Testis (tissue), 3 donors: ENCODE measurements around the gene ANKRD31. TPM values are rescaled to one million over a fixed set of nuclear protein-coding genes. Genes with fewer than 3 reads are reported as not detected.
"Not testable (repeated sequence)": the region's sequence is repeated elsewhere in the genome, so short reads cannot be mapped to it uniquely, and the experiment has no call there.

Experiments used
- DNase-seq: peaks from one replicate; pipeline ENCODE4 v3.0.0-alpha.2; 2019
- H3K27ac ChIP-seq, 2 donors: fragments of 200-600 bp; sonication (generic); one replicate each; pipeline ENCODE4 v1.5.1; 2019
- H3K27me3 ChIP-seq: fragments of 200-600 bp; sonication (generic); one replicate; pipeline ENCODE4 v1.5.1; 2019
- H3K36me3 ChIP-seq: fragments of 200-600 bp; sonication (generic); one replicate; pipeline ENCODE4 v1.5.1; 2017; ENCODE audit warnings: low read depth; ENCODE audit errors: missing control alignments
- H3K4me1 ChIP-seq: fragments of 200-600 bp; sonication (generic); one replicate; pipeline ENCODE4 v1.5.1; 2019
- H3K4me3 ChIP-seq, 2 donors: fragments of 200-600 bp; sonication (generic); one replicate each; pipeline ENCODE4 v1.5.1; 2017 to 2019
- H3K9me3 ChIP-seq: fragments of 200-600 bp; sonication (generic); one replicate; pipeline ENCODE4 v1.5.1; 2017
- CTCF ChIP-seq, 3 experiments: fragments of 450-650 bp in 2 of 3; fragments of 200-600 bp in 1 of 3; sonication (generic) in 1 of 3; IDR thresholded peaks; one replicate each; pipeline ENCODE4 v1.5.1; 2016 to 2019; ENCODE audit warnings: antibody characterized with exemption in 3 of 3, mild to moderate bottlenecking in 2 of 3, moderate library complexity in 1 of 3
- POLR2A ChIP-seq: fragments of 450-650 bp; IDR thresholded peaks from one replicate; pipeline ENCODE4 v1.6.1; 2017; ENCODE audit warnings: antibody characterized with exemption, mild to moderate bottlenecking, moderate library complexity
- WGBS, 2 donors: methylation state at CpG; one replicate each; pipeline ENCODE4 v1.1.5; 2018; 5-methylcytosine and 5-hydroxymethylcytosine counted together
- intact Hi-C: fragments of 100-400 bp; cut with DNase I; formaldehyde crosslinking; loops from one replicate; pipeline ENCODE4 v1.15.1; 2023; ENCODE audit warnings: low total_unique reads
- polyA plus RNA-seq: library from polyadenylated mRNA; stranded (reverse); fragments of 350-450 nt; fragmentation: Illumina TruSeq; extraction: RNeasy Lipid Tissue Mini Kit (QIAGEN cat#74804); gene quantifications from one replicate; pipeline ENCODE4 v1.2.3, GENCODE V29; 2014; ENCODE audit warnings: low read depth, low replicate concordance; ENCODE audit not compliant: insufficient read depth
- total RNA-seq, 2 donors: library from RNA; depleted of rRNA; stranded (reverse); fragments of >200 nt; gene quantifications; one replicate each; pipeline ENCODE4 v1.2.3, GENCODE V29; 2016

The ANKRD31 gene
- total and polyA plus RNA-seq, 3 donors from 2014 or later, result 3.7 to 16.9 (median 10.3) TPM

- no peak overlapping the region for H3K4me3 ChIP-seq
- no peaks in the 10 kb centered on the region for H3K9me3 ChIP-seq
- no peaks in the 10 kb centered on the region for H3K4me1 ChIP-seq
- 55 to 70% methylated on average over 2 of the region's 2 CpGs for WGBS, 2 donors
- no peaks in the 10 kb centered on the region for H3K27me3 ChIP-seq
- TF ChIP-seq CTCF (IDR thresholded peaks at IDR 0.05) (no peak), POLR2A (no peak)
- no peak for DNase-seq
- intact Hi-C loops, result no loop called here
- H3K36me3 ChIP-seq, result no peaks in the 10 kb centered on the region
- no peak overlapping the region for H3K27ac ChIP-seq
Observed at GRCh38 chr5:75142566-75143136, 94.0 kb downstream of the ANKRD31 start.

GRCh38 chr5:75140277-75140676, 96.4 kb downstream of the ANKRD31 start:
- no peak for DNase-seq
- WGBS, 2 donors, result 92 to 93% methylated on average over 3 of the region's 3 CpGs
- H3K4me1 ChIP-seq, result no peaks in the 10 kb centered on the region
- TF ChIP-seq POLR2A, result no peak
- TF ChIP-seq CTCF (IDR thresholded peaks at IDR 0.05), result no peak
- no peak overlapping the region for H3K27ac ChIP-seq
- H3K36me3 ChIP-seq, result no peaks in the 10 kb centered on the region
- intact Hi-C loops, result no loop called here
- no peak overlapping the region for H3K4me3 ChIP-seq
- no peaks in the 10 kb centered on the region for H3K27me3 ChIP-seq
- no peaks in the 10 kb centered on the region for H3K9me3 ChIP-seq

- TF ChIP-seq CTCF (IDR thresholded peaks at IDR 0.05) (no peak), POLR2A (no peak)
- no peak for DNase-seq
- H3K27ac ChIP-seq, result no peak overlapping the region
Observed at GRCh38 chr5:75138689-75139088, 98.0 kb downstream of the ANKRD31 start.

GRCh38 chr5:75130818-75131349, 105.8 kb downstream of the ANKRD31 start:
- H3K27ac ChIP-seq, result no peak overlapping the region
- no peaks in the 10 kb centered on the region for H3K27me3 ChIP-seq
- no peak overlapping the region for H3K4me3 ChIP-seq
- 93 to 96% methylated on average over 14 to 21 of the region's 21 CpGs for WGBS, 2 donors
- DNase-seq, result no peak
- no peak for TF ChIP-seq CTCF (IDR thresholded peaks at IDR 0.05)
- TF ChIP-seq POLR2A, result no peak
- no peaks in the 10 kb centered on the region for H3K36me3 ChIP-seq
- H3K9me3 ChIP-seq, result no peaks in the 10 kb centered on the region
- no peaks in the 10 kb centered on the region for H3K4me1 ChIP-seq
- intact Hi-C loops, result no loop called here

More at GRCh38 chr5:75138689-75139088, 98.0 kb downstream of the ANKRD31 start:
- Histone ChIP-seq H3K36me3 (no peaks in the 10 kb centered on the region), H3K4me1 (no peaks in the 10 kb centered on the region), H3K27me3 (no peaks in the 10 kb centered on the region), H3K4me3 (no peak overlapping the region), H3K9me3 (no peaks in the 10 kb centered on the region)
- intact Hi-C loops, result no loop called here

- H3K36me3 ChIP-seq, result no peaks in the 10 kb centered on the region
- DNase-seq, result no peak
- no peak overlapping the region for H3K4me3 ChIP-seq
- H3K27me3 ChIP-seq, result no peaks in the 10 kb centered on the region
- TF ChIP-seq CTCF (IDR thresholded peaks at IDR 0.05) (no peak), POLR2A (no peak)
- no peak overlapping the region for H3K27ac ChIP-seq
- intact Hi-C loops, result no loop called here
- H3K9me3 ChIP-seq, result no peaks in the 10 kb centered on the region
- no peaks in the 10 kb centered on the region for H3K4me1 ChIP-seq
Observed at GRCh38 chr5:75116856-75117255, 119.8 kb downstream of the ANKRD31 start.

- H3K4me1 ChIP-seq, H3K36me3 ChIP-seq, H3K4me3 ChIP-seq, intact Hi-C loops, H3K27me3 ChIP-seq, H3K9me3 ChIP-seq, DNase-seq, H3K27ac ChIP-seq: not testable (repeated sequence)
- WGBS, 2 donors, result 75 to 100% methylated on average over 1 of the region's 1 CpG
Observed at GRCh38 chr5:75114311-75114710, 122.4 kb downstream of the ANKRD31 start.
